Stimulated activated CD8-positive, alpha-beta memory T cell treated with anti-CD3 and anti-CD28 coated beads, Interleukin-7, amount 100 ng/mL, for 4 hours (primary cell): Measurements from ENCODE around the gene IL12A.

Source experiments
- DNase-seq, 2 donors: peaks; one replicate each; pipeline ENCODE4 v3.0.0-alpha.2; 2020; ENCODE audit warnings: low read depth in 2 of 2

Gene IL12A

GRCh38 chr3:160027541-160028195 is 39.0 kb downstream of the IL12A start:
- no peak for DNase-seq

GRCh38 chr3:160035757-160036156 is 47.1 kb downstream of the IL12A start:
- DNase-seq = no peak

GRCh38 chr3:160038862-160039562 is 50.4 kb downstream of the IL12A start:
- DNase-seq = no peak

GRCh38 chr3:160040181-160040580 is 51.5 kb downstream of the IL12A start:
- DNase-seq = no peak

GRCh38 chr3:160041465-160041864 is 52.8 kb downstream of the IL12A start:
- no peak for DNase-seq

GRCh38 chr3:160044121-160044520 is 55.5 kb downstream of the IL12A start:
- DNase-seq = no peak
